Measurements from ENCODE around the gene MFSD2B.
"Not testable (repeated sequence)": the region's sequence is repeated elsewhere in the genome, so short reads cannot be mapped to it uniquely, and the experiment has no call there.

MFSD2B gene

GRCh38 chr2:24009367-24009679, 562 bp upstream of the MFSD2B start:
- no peak overlapping the region for H3K4me3 ChIP-seq (ENCODE audit: low read depth, low read length)
- no peaks in the 10 kb centered on the region for H3K36me3 ChIP-seq (ENCODE audit: control insufficient read depth, insufficient read depth, low read length)
- no peak for TF ChIP-seq CTCF (IDR thresholded peaks at IDR 0.05)

GRCh38 chr2:24010477-24011249, 778 bp downstream of the MFSD2B start:
- H3K4me2 ChIP-seq (ENCODE audit: low read length) = no peak overlapping the region
- H3K4me3 ChIP-seq (ENCODE audit: low read depth, low read length) = no peak overlapping the region
- H3K9ac ChIP-seq = no peak overlapping the region
- no peaks in the 10 kb centered on the region for H3K27me3 ChIP-seq (ENCODE audit: control insufficient read depth, insufficient read depth, low read length)
- no peak overlapping the region for H3K27ac ChIP-seq
- no peaks in the 10 kb centered on the region for H3K79me2 ChIP-seq
- H3K36me3 ChIP-seq (ENCODE audit: control insufficient read depth, insufficient read depth, low read length) = no peaks in the 10 kb centered on the region
- H2AFZ ChIP-seq = no peak overlapping the region
- TF ChIP-seq CTCF (IDR thresholded peaks at IDR 0.05) = no peak
- no peaks in the 10 kb centered on the region for H3K9me3 ChIP-seq (ENCODE audit: control insufficient read depth, low read length)
- no peaks in the 10 kb centered on the region for H3K4me1 ChIP-seq

More at GRCh38 chr2:24009367-24009679, 562 bp upstream of the MFSD2B start:
- Histone ChIP-seq H3K4me1 (no peaks in the 10 kb centered on the region), H3K27ac (no peak overlapping the region), H3K9me3 (ENCODE audit: control insufficient read depth, low read length) (no peaks in the 10 kb centered on the region), H3K4me2 (ENCODE audit: low read length) (peak overlapping the region; percentile 34), H2AFZ (no peak overlapping the region), H3K27me3 (ENCODE audit: control insufficient read depth, insufficient read depth, low read length) (no peaks in the 10 kb centered on the region), H3K79me2 (no peaks in the 10 kb centered on the region), H3K9ac (no peak overlapping the region)

GRCh38 chr2:24011250-24012104, 1.6 kb downstream of the MFSD2B start:
- Histone ChIP-seq H2AFZ (no peak overlapping the region), H3K4me2 (ENCODE audit: low read length) (no peak overlapping the region), H3K4me3 (ENCODE audit: low read depth, low read length) (no peak overlapping the region), H3K79me2 (no peaks in the 10 kb centered on the region), H3K36me3 (ENCODE audit: control insufficient read depth, insufficient read depth, low read length) (no peaks in the 10 kb centered on the region), H3K27ac (no peak overlapping the region), H3K9me3 (ENCODE audit: control insufficient read depth, low read length) (no peaks in the 10 kb centered on the region), H3K27me3 (ENCODE audit: control insufficient read depth, insufficient read depth, low read length) (no peaks in the 10 kb centered on the region), H3K4me1 (no peaks in the 10 kb centered on the region), H3K9ac (no peak overlapping the region)
- no peak for TF ChIP-seq CTCF (IDR thresholded peaks at IDR 0.05)

GRCh38 chr2:24012521-24013188, 2.8 kb downstream of the MFSD2B start:
- Histone ChIP-seq H3K4me1 (no peaks in the 10 kb centered on the region), H3K4me3 (ENCODE audit: low read depth, low read length) (no peak overlapping the region), H2AFZ (no peak overlapping the region), H3K36me3 (ENCODE audit: control insufficient read depth, insufficient read depth, low read length) (no peaks in the 10 kb centered on the region), H3K27ac (no peak overlapping the region), H3K9ac (no peak overlapping the region), H3K27me3 (ENCODE audit: control insufficient read depth, insufficient read depth, low read length) (no peaks in the 10 kb centered on the region), H3K9me3 (ENCODE audit: control insufficient read depth, low read length) (no peaks in the 10 kb centered on the region), H3K79me2 (no peaks in the 10 kb centered on the region), H3K4me2 (ENCODE audit: low read length) (no peak overlapping the region)
- no peak for TF ChIP-seq CTCF (IDR thresholded peaks at IDR 0.05)

DNA sequence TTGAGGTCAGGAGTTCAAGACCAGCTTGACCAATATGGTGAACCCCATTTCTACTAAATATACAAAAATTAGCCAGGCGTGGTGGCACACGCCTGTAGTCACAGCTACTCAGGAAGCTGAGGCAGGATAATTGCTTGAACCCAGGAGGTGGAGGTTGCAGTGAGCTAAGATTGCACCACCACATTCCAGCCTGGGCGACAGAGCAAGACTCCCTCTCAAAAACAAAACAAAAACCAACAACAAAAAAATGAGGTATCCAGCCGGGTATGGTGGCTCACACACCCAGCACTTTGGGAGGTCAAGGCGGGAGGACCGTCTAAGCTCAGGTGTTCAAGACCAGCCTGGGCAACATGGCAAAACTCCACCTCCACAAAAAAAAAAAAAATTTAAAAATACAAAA, 5.0 kb downstream of the MFSD2B start:
- H3K27me3 ChIP-seq (ENCODE audit: control insufficient read depth, insufficient read depth, low read length) = not testable (repeated sequence)

More for the DNA sequence above, 5.0 kb downstream of the MFSD2B start:
- H3K79me2 ChIP-seq; H3K4me2 ChIP-seq (ENCODE audit: low read length); H3K4me3 ChIP-seq (ENCODE audit: low read depth, low read length); H3K9me3 ChIP-seq (ENCODE audit: control insufficient read depth, low read length); H3K27ac ChIP-seq; H3K4me1 ChIP-seq; H2AFZ ChIP-seq; H3K9ac ChIP-seq; H3K36me3 ChIP-seq (ENCODE audit: control insufficient read depth, insufficient read depth, low read length): not testable (repeated sequence)

All from parathyroid adenoma (tissue), 2 donors.